K562 (cell line): Measurements from ENCODE around the gene CRIP1. TPM values are rescaled to one million over a fixed set of nuclear protein-coding genes. Genes with fewer than 3 reads are reported as not detected.

Experiments
- MTA2 ChIP-seq: fragments of 450-650 bp; IDR thresholded peaks from 2 replicates; pipeline ENCODE4 v1.6.1; 2016; ENCODE audit warnings: low read depth
- NR2F6 ChIP-seq: fragments of 450-650 bp; formaldehyde crosslinking; IDR thresholded peaks from 2 replicates; pipeline ENCODE4 v1.4.0; 2020; ENCODE audit warnings: mild to moderate bottlenecking
- NR3C1 ChIP-seq: sonication (generic); formaldehyde crosslinking; IDR thresholded peaks from 2 replicates; pipeline ENCODE4 v1.8.1; 2022; ENCODE audit warnings: missing genetic modification reagents
- RAD21 ChIP-seq, 2 experiments: fragments of 250-450 bp in 1 of 2; fragments of 450-650 bp in 1 of 2; sonication (Bioruptor Pico) in 1 of 2; formaldehyde crosslinking in 1 of 2; IDR thresholded peaks in 1 of 2; conservative IDR thresholded peaks in 1 of 2; 2 replicates each; pipeline versions ENCODE4 v1.4.0 to v1.8.0; 2020 to 2022; ENCODE audit warnings: mild to moderate bottlenecking in 2 of 2, moderate library complexity in 1 of 2
- SMC3 ChIP-seq: conservative IDR thresholded peaks from 2 replicates; pipeline ENCODE4 v1.6.1; 2011; ENCODE audit warnings: low read depth, low read length, improper control_type of control experiment; ENCODE audit not compliant: insufficient read depth
- ZBTB17 ChIP-seq: fragments of 450-650 bp; formaldehyde crosslinking; IDR thresholded peaks from 2 replicates; pipeline ENCODE4 v1.4.0; 2020; ENCODE audit warnings: mild to moderate bottlenecking
- polyA plus RNA-seq, 8 experiments: library from polyadenylated mRNA; depleted of rRNA in 4 of 8; stranded (reverse) in 5 of 8; unstranded in 3 of 8; fragments of >200 nt; fragmentation: Nextera tagmentation in 2 of 8; fragmentation: Illumina TruSeq in 1 of 8; extraction: Ambion mirVana in 2 of 8; extraction: Trizol in 1 of 8; gene quantifications; 2 replicates each; pipeline versions ENCODE4 v1.2.1 to v1.2.3, GENCODE V29; 2011 to 2014; ENCODE audit warnings: inconsistent platforms in 1 of 8, missing spikeins in 1 of 8
- total RNA-seq, 7 experiments: library from RNA; depleted of rRNA in 6 of 7; stranded (reverse); fragments of >200 nt in 6 of 7; fragmentation: Illumina TruSeq in 2 of 7; extraction: Trizol in 2 of 7; gene quantifications; 2 replicates each; pipeline versions ENCODE4 v1.2.1 to v1.2.3, GENCODE V29; 2011 to 2021; ENCODE audit warnings: low replicate concordance in 1 of 7
- TF ChIP-seq, protein P1 (sequence below), 2 experiments: fragments of 450-650 bp; formaldehyde crosslinking in 1 of 2; IDR thresholded peaks; 2 replicates each; pipeline versions ENCODE4 v1.4.0 to v1.6.1; 2014 to 2020; ENCODE audit warnings: mild to moderate bottlenecking in 2 of 2, borderline replicate concordance in 1 of 2, low read depth in 1 of 2
- TF ChIP-seq, protein P2 (sequence below): fragments of 450-650 bp; formaldehyde crosslinking; IDR thresholded peaks from 2 replicates; pipeline ENCODE4 v1.4.0; 2020; ENCODE audit warnings: mild to moderate bottlenecking, moderate library complexity

The CRIP1 gene
- total and polyA plus RNA-seq, 9 of the 15 experiments (the other 6 are each of a cell fraction or from before 2014, with no cell fraction given): 0.11 to 0.58 (median 0.14) TPM; not detected in 6

- TF ChIP-seq, protein P1, sequence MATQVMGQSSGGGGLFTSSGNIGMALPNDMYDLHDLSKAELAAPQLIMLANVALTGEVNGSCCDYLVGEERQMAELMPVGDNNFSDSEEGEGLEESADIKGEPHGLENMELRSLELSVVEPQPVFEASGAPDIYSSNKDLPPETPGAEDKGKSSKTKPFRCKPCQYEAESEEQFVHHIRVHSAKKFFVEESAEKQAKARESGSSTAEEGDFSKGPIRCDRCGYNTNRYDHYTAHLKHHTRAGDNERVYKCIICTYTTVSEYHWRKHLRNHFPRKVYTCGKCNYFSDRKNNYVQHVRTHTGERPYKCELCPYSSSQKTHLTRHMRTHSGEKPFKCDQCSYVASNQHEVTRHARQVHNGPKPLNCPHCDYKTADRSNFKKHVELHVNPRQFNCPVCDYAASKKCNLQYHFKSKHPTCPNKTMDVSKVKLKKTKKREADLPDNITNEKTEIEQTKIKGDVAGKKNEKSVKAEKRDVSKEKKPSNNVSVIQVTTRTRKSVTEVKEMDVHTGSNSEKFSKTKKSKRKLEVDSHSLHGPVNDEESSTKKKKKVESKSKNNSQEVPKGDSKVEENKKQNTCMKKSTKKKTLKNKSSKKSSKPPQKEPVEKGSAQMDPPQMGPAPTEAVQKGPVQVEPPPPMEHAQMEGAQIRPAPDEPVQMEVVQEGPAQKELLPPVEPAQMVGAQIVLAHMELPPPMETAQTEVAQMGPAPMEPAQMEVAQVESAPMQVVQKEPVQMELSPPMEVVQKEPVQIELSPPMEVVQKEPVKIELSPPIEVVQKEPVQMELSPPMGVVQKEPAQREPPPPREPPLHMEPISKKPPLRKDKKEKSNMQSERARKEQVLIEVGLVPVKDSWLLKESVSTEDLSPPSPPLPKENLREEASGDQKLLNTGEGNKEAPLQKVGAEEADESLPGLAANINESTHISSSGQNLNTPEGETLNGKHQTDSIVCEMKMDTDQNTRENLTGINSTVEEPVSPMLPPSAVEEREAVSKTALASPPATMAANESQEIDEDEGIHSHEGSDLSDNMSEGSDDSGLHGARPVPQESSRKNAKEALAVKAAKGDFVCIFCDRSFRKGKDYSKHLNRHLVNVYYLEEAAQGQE (IDR thresholded peaks at IDR 0.05; ENCODE audit: borderline replicate concordance): no peak
- TF ChIP-seq, protein P1 (CRISPR knock-in tag; IDR thresholded peaks at IDR 0.05; ENCODE audit: low read depth): no peak
- no peak for TF ChIP-seq MTA2
- 0 out of 4 replicates have a peak, but pooled peaks of 1 of the 2 experiments have one; percentile 19 for TF ChIP-seq RAD21 (CRISPR knock-in tag; conservative IDR thresholded peaks at IDR 0.05 in 1 of 2, IDR thresholded peaks at IDR 0.05 in 1 of 2)
- TF ChIP-seq SMC3: 0 out of 2 replicates have a peak, but pooled peaks have one; percentile 29
- no peak for TF ChIP-seq ZBTB17 (CRISPR knock-in tag)
- TF ChIP-seq, protein P2, sequence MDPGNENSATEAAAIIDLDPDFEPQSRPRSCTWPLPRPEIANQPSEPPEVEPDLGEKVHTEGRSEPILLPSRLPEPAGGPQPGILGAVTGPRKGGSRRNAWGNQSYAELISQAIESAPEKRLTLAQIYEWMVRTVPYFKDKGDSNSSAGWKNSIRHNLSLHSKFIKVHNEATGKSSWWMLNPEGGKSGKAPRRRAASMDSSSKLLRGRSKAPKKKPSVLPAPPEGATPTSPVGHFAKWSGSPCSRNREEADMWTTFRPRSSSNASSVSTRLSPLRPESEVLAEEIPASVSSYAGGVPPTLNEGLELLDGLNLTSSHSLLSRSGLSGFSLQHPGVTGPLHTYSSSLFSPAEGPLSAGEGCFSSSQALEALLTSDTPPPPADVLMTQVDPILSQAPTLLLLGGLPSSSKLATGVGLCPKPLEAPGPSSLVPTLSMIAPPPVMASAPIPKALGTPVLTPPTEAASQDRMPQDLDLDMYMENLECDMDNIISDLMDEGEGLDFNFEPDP (CRISPR knock-in tag): no peak
- TF ChIP-seq NR2F6 (CRISPR knock-in tag): no peak
- no peak for TF ChIP-seq NR3C1 (CRISPR knock-in tag)
Measured at GRCh38 chr14:105532735-105533141, 46.1 kb downstream of the CRIP1 start (continued).
